OCI-LY3 (cell line): ENCODE results near the gene IBA57.

Experiments
- EZH2phosphoT487 ChIP-seq: fragments of 200-600 bp; shearing (Covaris generic); IDR thresholded peaks from 2 replicates; pipeline ENCODE4 v1.6.1; 2018; ENCODE audit warnings: antibody characterized with exemption, mixed run types, low read depth
- TF ChIP-seq, protein P1 (sequence below): fragments of 200-600, 300-600 bp; sonication (generic); IDR thresholded peaks from 2 replicates; pipeline ENCODE4 v1.5.1; 2014; ENCODE audit warnings: antibody characterized with exemption, low read length, low read depth

DNA sequence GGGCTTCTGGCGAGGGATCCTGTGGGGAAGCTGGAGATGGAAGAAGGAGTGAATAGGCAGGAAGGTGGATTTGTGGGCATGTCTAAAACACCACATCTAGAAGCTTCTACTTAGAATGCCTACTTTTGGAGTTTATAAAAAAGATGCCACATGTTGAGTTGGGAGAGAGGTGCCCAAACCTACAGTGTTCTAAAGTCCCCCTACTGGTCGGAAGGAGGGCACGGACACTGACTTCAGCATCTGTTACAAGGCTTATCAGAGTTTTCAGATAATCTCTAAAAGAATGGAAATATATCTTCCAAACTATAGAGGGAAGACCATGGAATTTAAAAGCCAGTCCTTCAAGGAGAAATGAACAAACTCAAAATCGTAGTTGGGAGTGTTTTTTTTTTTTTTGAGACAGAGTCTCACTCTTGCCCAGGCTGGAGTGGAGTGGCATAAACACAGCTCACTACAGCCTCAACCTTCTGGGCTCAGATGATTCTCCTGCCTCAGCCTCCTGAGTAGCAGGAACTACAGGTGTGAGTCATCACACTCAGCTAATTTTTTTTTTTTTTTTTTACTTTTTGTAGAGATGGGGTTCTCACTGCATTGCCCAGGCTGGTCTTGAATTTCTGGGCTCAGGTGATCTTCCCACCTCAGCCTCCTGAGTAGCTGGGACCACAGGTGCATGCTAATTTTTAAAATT is 14.8 kb downstream of the IBA57 start:
- TF ChIP-seq, protein P1, sequence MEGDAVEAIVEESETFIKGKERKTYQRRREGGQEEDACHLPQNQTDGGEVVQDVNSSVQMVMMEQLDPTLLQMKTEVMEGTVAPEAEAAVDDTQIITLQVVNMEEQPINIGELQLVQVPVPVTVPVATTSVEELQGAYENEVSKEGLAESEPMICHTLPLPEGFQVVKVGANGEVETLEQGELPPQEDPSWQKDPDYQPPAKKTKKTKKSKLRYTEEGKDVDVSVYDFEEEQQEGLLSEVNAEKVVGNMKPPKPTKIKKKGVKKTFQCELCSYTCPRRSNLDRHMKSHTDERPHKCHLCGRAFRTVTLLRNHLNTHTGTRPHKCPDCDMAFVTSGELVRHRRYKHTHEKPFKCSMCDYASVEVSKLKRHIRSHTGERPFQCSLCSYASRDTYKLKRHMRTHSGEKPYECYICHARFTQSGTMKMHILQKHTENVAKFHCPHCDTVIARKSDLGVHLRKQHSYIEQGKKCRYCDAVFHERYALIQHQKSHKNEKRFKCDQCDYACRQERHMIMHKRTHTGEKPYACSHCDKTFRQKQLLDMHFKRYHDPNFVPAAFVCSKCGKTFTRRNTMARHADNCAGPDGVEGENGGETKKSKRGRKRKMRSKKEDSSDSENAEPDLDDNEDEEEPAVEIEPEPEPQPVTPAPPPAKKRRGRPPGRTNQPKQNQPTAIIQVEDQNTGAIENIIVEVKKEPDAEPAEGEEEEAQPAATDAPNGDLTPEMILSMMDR, result peak; percentile 31
- no peak for TF ChIP-seq EZH2phosphoT487
